Endothelial cell of umbilical vein (primary cell): ENCODE data around the gene CALD1. TPM values are rescaled to one million over a fixed set of nuclear protein-coding genes. Genes with fewer than 3 reads are reported as not detected.

ENCODE experiments used
- BruUV-seq: library from RNA; stranded (reverse); fragments of 400-500 nt; replicated peaks from 2 replicates; lab custom pipeline; 2021; lab: Mats Ljungman, UMichigan
- CTCF ChIA-PET: fragments of 300-600, 350-600 bp; sonication (Branson Sonifier 250); formaldehyde crosslinking; loops from one replicate; lab custom pipeline; 2021; ENCODE audit warnings: antibody characterized with exemption, inconsistent platforms; lab: Charles Lee
- POLR2A ChIA-PET: fragments of 300-600, 350-600 bp; sonication (Branson Sonifier 250); formaldehyde crosslinking; loops from one replicate; lab custom pipeline; 2021; ENCODE audit warnings: antibody characterized with exemption, inconsistent platforms; lab: Charles Lee
- DNase-seq: peaks from one replicate; pipeline ENCODE4 v3.0.0-alpha.2; 2011; ENCODE audit warnings: low read depth, low spot score
- FAIRE-seq: peaks from 2 replicates; lab custom pipeline; 2011; peaks lifted over from hg19 to GRCh38; lab: Jason Lieb, UNC
- H2AFZ ChIP-seq: 2 replicates; pipeline ENCODE4 v1.6.0; 2012; ENCODE audit warnings: low read depth, low read length, control low read depth, inconsistent platforms
- H3K27ac ChIP-seq: 2 replicates; pipeline ENCODE4 v1.5.1; 2011; ENCODE audit warnings: low read depth, mild to moderate bottlenecking, control low read depth, low read length, moderate library complexity; ENCODE audit not compliant: insufficient read depth
- H3K27me3 ChIP-seq, 2 experiments: 2 replicates each; pipeline versions ENCODE4 v1.6.0 to v1.6.1; 2011; ENCODE audit warnings: low read length in 2 of 2, mixed read lengths in 1 of 2; ENCODE audit not compliant: control insufficient read depth in 2 of 2, insufficient read depth in 2 of 2
- H3K36me3 ChIP-seq, 2 experiments: 2 replicates in 1 of 2; 3 replicates in 1 of 2; pipeline ENCODE4 v1.5.1; 2011; ENCODE audit warnings: low read length in 2 of 2, mild to moderate bottlenecking in 1 of 2, moderate library complexity in 1 of 2; ENCODE audit not compliant: control insufficient read depth in 2 of 2, insufficient read depth in 2 of 2; ENCODE audit errors: extremely low read depth in 1 of 2
- H3K4me1 ChIP-seq: 3 replicates; pipeline ENCODE4 v1.5.1; 2011; ENCODE audit warnings: mild to moderate bottlenecking, low read length; ENCODE audit not compliant: control insufficient read depth, insufficient read depth; ENCODE audit errors: extremely low read depth
- H3K4me2 ChIP-seq: 2 replicates; pipeline ENCODE4 v1.6.1; 2011; ENCODE audit warnings: low read length, control low read depth, mixed read lengths; ENCODE audit not compliant: insufficient read depth
- H3K4me3 ChIP-seq, 3 experiments: fragments of 200-600 bp in 1 of 3; sonication (generic), shearing (Covaris generic) in 1 of 3; replicated peaks in 1 of 3; 2 replicates each; pipeline ENCODE4 v1.5.1; 2011 to 2016; ENCODE audit warnings: control low read depth in 3 of 3, low read length in 3 of 3, mild to moderate bottlenecking in 2 of 3, inconsistent platforms in 1 of 3, low read depth in 1 of 3, moderate library complexity in 1 of 3; ENCODE audit not compliant: insufficient read depth in 1 of 3
- H3K79me2 ChIP-seq: 2 replicates; pipeline ENCODE4 v1.6.0; 2012; ENCODE audit warnings: low read length, inconsistent platforms; ENCODE audit not compliant: control insufficient read depth, insufficient read depth
- H3K9ac ChIP-seq: replicated peaks from 2 replicates; pipeline ENCODE3; 2011; ENCODE audit warnings: low read length, control low read depth; ENCODE audit not compliant: insufficient read depth; ENCODE audit errors: extremely low read depth
- H3K9me1 ChIP-seq: replicated peaks from 3 replicates; pipeline ENCODE4 v1.6.0; 2011; ENCODE audit warnings: mild to moderate bottlenecking, low read length; ENCODE audit not compliant: control insufficient read depth, insufficient read depth; ENCODE audit errors: extremely low read depth
- H3K9me3 ChIP-seq: replicated peaks from 2 replicates; pipeline ENCODE4 v1.5.1; 2012; ENCODE audit warnings: low read length, inconsistent platforms; ENCODE audit not compliant: control insufficient read depth, insufficient read depth
- H4K20me1 ChIP-seq: replicated peaks from 2 replicates; pipeline ENCODE3; 2011; ENCODE audit warnings: mild to moderate bottlenecking, low read length; ENCODE audit not compliant: control insufficient read depth, insufficient read depth; ENCODE audit errors: extremely low read depth
- POLR2A ChIP-seq: IDR thresholded peaks from 2 replicates; pipeline ENCODE4 v1.6.1; 2012; ENCODE audit warnings: low read depth, mild to moderate bottlenecking, control low read depth, low read length
- dilution Hi-C: fragments of 300-500 bp; cut with MboI; formaldehyde crosslinking; loops from one replicate; pipeline ENCODE4 v1.15.0; 2019; ENCODE audit warnings: low sequenced_read_pairs; ENCODE audit not compliant: extremely low pct_ligation_motif_present
- intact Hi-C: fragments of 100-400 bp; cut with micrococcal nuclease; formaldehyde crosslinking; loops from one replicate; pipeline ENCODE4 v1.10.0; 2022
- polyA plus RNA-seq, 4 experiments: library from polyadenylated mRNA; depleted of rRNA in 3 of 4; stranded (reverse) in 3 of 4; unstranded in 1 of 4; fragments of >200 nt; gene quantifications; 2 replicates each; pipeline versions ENCODE4 v1.2.1 to v1.2.3, GENCODE V29; 2011 to 2012; ENCODE audit warnings: missing spikeins in 1 of 4
- total RNA-seq: library from RNA; stranded (reverse); gene quantifications from 2 replicates; pipeline ENCODE4 v1.2.3, GENCODE V29; 2021
- TF ChIP-seq, protein P1 (sequence below), 2 donors: IDR thresholded peaks; 1 replicate in 1 of 2; 2 replicates in 1 of 2; pipeline ENCODE4 v1.5.1; 2011; ENCODE audit warnings: low read length in 2 of 2, mild to moderate bottlenecking in 2 of 2, moderate library complexity in 2 of 2, control low read depth in 1 of 2, inconsistent platforms in 1 of 2, low read depth in 1 of 2; ENCODE audit not compliant: insufficient read depth in 1 of 2; ENCODE audit errors: extremely low read depth in 1 of 2

The CALD1 gene
- total and polyA plus RNA-seq, 2 donors (not counting 3 experiments of a cell fraction or from before 2014, with no cell fraction given), result 136 to 307 TPM

GRCh38 chr7:134782121-134782623 is 2.7 kb downstream of the CALD1 start:
- peak; percentile 35 for DNase-seq
- H3K4me1 ChIP-seq, result peaks cover 67% of the 10 kb centered on the region
- POLR2A ChIA-PET, result interaction anchor here (0.7 to 3.0 kb wide), 3 partner anchors 12 to 60 kb away, joined by 3 to 7 read pairs (median 6); no protein-coding TSS in a partner anchor

More at GRCh38 chr7:134782121-134782623, 2.7 kb downstream of the CALD1 start:
- dilution Hi-C loops, result no loop called here
- BruUV-seq, result no TSS peak
- Histone ChIP-seq H2AFZ (no peak overlapping the region), H3K27ac (peak overlapping the region; percentile 97), H3K36me3 (peaks cover 4 to 10% of the 10 kb centered on the region in 2 experiments), H3K9me1 (no peaks in the 10 kb centered on the region), H3K4me2 (peak overlapping the region; percentile 96), H3K79me2 (peaks cover 73% of the 10 kb centered on the region), H3K4me3 (peak overlapping the region in 2 of 3 experiments; percentile 54 to 100), H3K9ac (no peak overlapping the region), H3K9me3 (no peaks in the 10 kb centered on the region), H3K27me3 (no peaks in the 10 kb centered on the region), H4K20me1 (peaks cover 3% of the 10 kb centered on the region)
- intact Hi-C loops, result loop anchor here (5.0 kb wide), 1 partner anchor 390 kb away; the partner anchor contains the start of gene CYREN
- CTCF ChIA-PET, result interaction anchor here (1.4 kb wide), 1 partner anchor 60 kb away, joined by 3 read pairs; no protein-coding TSS in a partner anchor
- TF ChIP-seq POLR2A, result peak; percentile 22
- TF ChIP-seq, protein P1, sequence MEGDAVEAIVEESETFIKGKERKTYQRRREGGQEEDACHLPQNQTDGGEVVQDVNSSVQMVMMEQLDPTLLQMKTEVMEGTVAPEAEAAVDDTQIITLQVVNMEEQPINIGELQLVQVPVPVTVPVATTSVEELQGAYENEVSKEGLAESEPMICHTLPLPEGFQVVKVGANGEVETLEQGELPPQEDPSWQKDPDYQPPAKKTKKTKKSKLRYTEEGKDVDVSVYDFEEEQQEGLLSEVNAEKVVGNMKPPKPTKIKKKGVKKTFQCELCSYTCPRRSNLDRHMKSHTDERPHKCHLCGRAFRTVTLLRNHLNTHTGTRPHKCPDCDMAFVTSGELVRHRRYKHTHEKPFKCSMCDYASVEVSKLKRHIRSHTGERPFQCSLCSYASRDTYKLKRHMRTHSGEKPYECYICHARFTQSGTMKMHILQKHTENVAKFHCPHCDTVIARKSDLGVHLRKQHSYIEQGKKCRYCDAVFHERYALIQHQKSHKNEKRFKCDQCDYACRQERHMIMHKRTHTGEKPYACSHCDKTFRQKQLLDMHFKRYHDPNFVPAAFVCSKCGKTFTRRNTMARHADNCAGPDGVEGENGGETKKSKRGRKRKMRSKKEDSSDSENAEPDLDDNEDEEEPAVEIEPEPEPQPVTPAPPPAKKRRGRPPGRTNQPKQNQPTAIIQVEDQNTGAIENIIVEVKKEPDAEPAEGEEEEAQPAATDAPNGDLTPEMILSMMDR (IDR thresholded peaks at IDR 0.05; ENCODE audit: extremely low read depth in 1 of 2, insufficient read depth in 1 of 2, low read depth in 1 of 2, low read length in 2 of 2), result no peak
- peak; percentile 12 for FAIRE-seq
